Measurements from ENCODE around the gene RASSF10. TPM values are rescaled to one million over a fixed set of nuclear protein-coding genes. Genes with fewer than 3 reads are reported as not detected.

Gene RASSF10
- polyA plus RNA-seq, 1 donor (not counting 4 experiments of a cell fraction or from before 2014, with no cell fraction given) = 2.1 TPM

DNA sequence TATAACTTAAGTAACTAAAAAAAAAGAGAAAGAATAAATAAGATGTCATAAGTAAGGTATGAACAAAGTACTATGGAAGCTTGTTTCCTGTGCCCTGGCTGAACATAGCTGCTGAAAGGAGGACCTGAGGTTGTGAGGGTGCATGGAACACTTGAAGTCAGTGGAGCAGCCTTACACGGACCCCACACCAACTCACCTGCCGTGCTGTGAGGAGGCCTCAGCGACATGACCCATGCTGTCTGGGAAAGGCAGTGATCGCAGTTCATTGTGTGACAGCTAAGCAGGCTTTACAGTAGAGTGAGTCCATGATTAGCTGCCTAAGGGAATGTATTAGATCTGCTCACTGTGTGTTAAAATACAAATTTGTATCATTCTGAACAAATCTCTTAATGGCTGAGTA is 17.6 kb downstream of the RASSF10 start:
- no peak for DNase-seq (ENCODE audit: low read depth, low spot score)
- H3K79me2 ChIP-seq (ENCODE audit: control insufficient read depth, insufficient read depth, low read length) = no peaks in the 10 kb centered on the region
- no peak overlapping the region for H3K9ac ChIP-seq (ENCODE audit: control insufficient read depth, extremely low read depth, insufficient read depth, low read length)
- TF ChIP-seq CTCF (optimal IDR thresholded peaks at IDR 0.05 in 1 of 3, IDR thresholded peaks at IDR 0.05 in 1 of 3, conservative IDR thresholded peaks at IDR 0.05 in 1 of 3; ENCODE audit: extremely low read depth in 1 of 3, insufficient read depth in 2 of 3, low read length in 3 of 3) = no peak
- no peak for TF ChIP-seq EZH2 (IDR thresholded peaks at IDR 0.05; ENCODE audit: low read length)
- peaks cover 8% of the 10 kb centered on the region for H3K4me1 ChIP-seq (ENCODE audit: control insufficient read depth, extremely low read depth, insufficient read depth, low read length)
- dilution Hi-C loops (cut with MboI; ENCODE audit: extremely low pct_ligation_motif_present, low sequenced_read_pairs) = no loop called here
- H3K36me3 ChIP-seq (ENCODE audit: control insufficient read depth in 2 of 2, extremely low read depth in 1 of 2, insufficient read depth in 2 of 2, low read length in 2 of 2) = no peaks in the 10 kb centered on the region
- no peaks in the 10 kb centered on the region for H3K9me1 ChIP-seq (ENCODE audit: control insufficient read depth, extremely low read depth, insufficient read depth, low read length)
- H3K9me3 ChIP-seq (ENCODE audit: control insufficient read depth, low read depth, low read length) = no peaks in the 10 kb centered on the region
- no peak for FAIRE-seq
- H3K4me2 ChIP-seq (ENCODE audit: control insufficient read depth, extremely low read depth, insufficient read depth, low read depth, low read length) = no peak overlapping the region
- H4K20me1 ChIP-seq (ENCODE audit: control insufficient read depth, extremely low read depth, insufficient read depth, low read length) = no peaks in the 10 kb centered on the region
- H3K4me3 ChIP-seq (ENCODE audit: control insufficient read depth in 2 of 3, extremely low read depth in 1 of 3, insufficient read depth in 2 of 3, low read depth in 1 of 3, low read length in 3 of 3) = no peak overlapping the region
- H2AFZ ChIP-seq (ENCODE audit: control insufficient read depth, low read length) = no peak overlapping the region
- no peaks in the 10 kb centered on the region for H3K27me3 ChIP-seq (ENCODE audit: control insufficient read depth, extremely low read depth, insufficient read depth, low read length)
- no peak overlapping the region for H3K27ac ChIP-seq (ENCODE audit: control insufficient read depth, insufficient read depth, low read length)

GRCh38 chr11:13028322-13028721 is 19.2 kb downstream of the RASSF10 start:
- no peak overlapping the region for H3K9ac ChIP-seq (ENCODE audit: control insufficient read depth, extremely low read depth, insufficient read depth, low read length)
- no peaks in the 10 kb centered on the region for H3K9me3 ChIP-seq (ENCODE audit: control insufficient read depth, low read depth, low read length)
- TF ChIP-seq EZH2 (IDR thresholded peaks at IDR 0.05; ENCODE audit: low read length) = no peak
- no peak for TF ChIP-seq CTCF (optimal IDR thresholded peaks at IDR 0.05 in 1 of 3, IDR thresholded peaks at IDR 0.05 in 1 of 3, conservative IDR thresholded peaks at IDR 0.05 in 1 of 3; ENCODE audit: extremely low read depth in 1 of 3, insufficient read depth in 2 of 3, low read length in 3 of 3)
- H3K4me2 ChIP-seq (ENCODE audit: control insufficient read depth, extremely low read depth, insufficient read depth, low read depth, low read length) = no peak overlapping the region
- H3K27me3 ChIP-seq (ENCODE audit: control insufficient read depth, extremely low read depth, insufficient read depth, low read length) = no peaks in the 10 kb centered on the region
- H2AFZ ChIP-seq (ENCODE audit: control insufficient read depth, low read length) = no peak overlapping the region
- no peak overlapping the region for H3K27ac ChIP-seq (ENCODE audit: control insufficient read depth, insufficient read depth, low read length)
- H3K79me2 ChIP-seq (ENCODE audit: control insufficient read depth, insufficient read depth, low read length) = no peaks in the 10 kb centered on the region
- dilution Hi-C loops (cut with MboI; ENCODE audit: extremely low pct_ligation_motif_present, low sequenced_read_pairs) = no loop called here
- no peaks in the 10 kb centered on the region for H4K20me1 ChIP-seq (ENCODE audit: control insufficient read depth, extremely low read depth, insufficient read depth, low read length)
- H3K4me1 ChIP-seq (ENCODE audit: control insufficient read depth, extremely low read depth, insufficient read depth, low read length) = peaks cover 8% of the 10 kb centered on the region
- FAIRE-seq = no peak
- DNase-seq (ENCODE audit: low read depth, low spot score) = no peak
- no peak overlapping the region for H3K4me3 ChIP-seq (ENCODE audit: control insufficient read depth in 2 of 3, extremely low read depth in 1 of 3, insufficient read depth in 2 of 3, low read depth in 1 of 3, low read length in 3 of 3)
- no peaks in the 10 kb centered on the region for H3K9me1 ChIP-seq (ENCODE audit: control insufficient read depth, extremely low read depth, insufficient read depth, low read length)
- no peaks in the 10 kb centered on the region for H3K36me3 ChIP-seq (ENCODE audit: control insufficient read depth in 2 of 2, extremely low read depth in 1 of 2, insufficient read depth in 2 of 2, low read length in 2 of 2)

All from keratinocyte (primary cell).